H1 (cell line): Measurements from ENCODE around the gene GNAI2. TPM values are rescaled to one million over a fixed set of nuclear protein-coding genes. Genes with fewer than 3 reads are reported as not detected.

Experiments
- CTCF ChIA-PET: fragments of 300-600 bp; sonication (Branson Sonifier 250); formaldehyde crosslinking; loops from one replicate; lab custom pipeline; 2021; ENCODE audit not compliant: partially characterized antibody; lab: Charles Lee
- POLR2A ChIA-PET: fragments of 300-600 bp; sonication (Branson Sonifier 250); formaldehyde crosslinking; loops from one replicate; lab custom pipeline; 2021; ENCODE audit warnings: inconsistent platforms; ENCODE audit not compliant: partially characterized antibody; lab: Charles Lee
- DNase-seq, 2 experiments: peaks; one replicate each; pipeline versions ENCODE4 v3.0.0 to v3.0.0-alpha.2; 2010 to 2022; ENCODE audit warnings: low spot score in 2 of 2, low read depth in 1 of 2, mixed read lengths in 1 of 2
- FAIRE-seq: peaks from 2 replicates; lab custom pipeline; 2011; peaks lifted over from hg19 to GRCh38; lab: Jason Lieb, UNC
- H2AFZ ChIP-seq: 2 replicates; pipeline ENCODE4 v1.8.1; 2012; ENCODE audit warnings: low read length, inconsistent platforms
- H2AK5ac ChIP-seq: 2 replicates; pipeline ENCODE4 v1.6.1; 2013; ENCODE audit warnings: low read depth, low read length
- H2BK120ac ChIP-seq: replicated peaks from 2 replicates; pipeline ENCODE3; 2013; ENCODE audit warnings: low read depth, low read length, inconsistent platforms
- H2BK12ac ChIP-seq: 2 replicates; pipeline ENCODE4 v1.6.1; 2013; ENCODE audit warnings: low read depth, low read length
- H2BK15ac ChIP-seq: 2 replicates; pipeline ENCODE4 v1.6.1; 2013; ENCODE audit warnings: low read length
- H2BK20ac ChIP-seq: 2 replicates; pipeline ENCODE4 v1.6.1; 2013; ENCODE audit warnings: low read length
- H2BK5ac ChIP-seq: 2 replicates; pipeline ENCODE4 v1.6.1; 2013; ENCODE audit warnings: low read depth, low read length
- H3K14ac ChIP-seq: 2 replicates; pipeline ENCODE4 v1.6.1; 2013; ENCODE audit warnings: inconsistent platforms; ENCODE audit not compliant: insufficient read length
- H3K18ac ChIP-seq: 2 replicates; pipeline ENCODE4 v1.6.1; 2013; ENCODE audit warnings: low read length; ENCODE audit errors: extremely low read depth
- H3K23ac ChIP-seq: 2 replicates; pipeline ENCODE4 v1.6.1; 2013; ENCODE audit warnings: inconsistent platforms; ENCODE audit not compliant: insufficient read length
- H3K23me2 ChIP-seq: 2 replicates; pipeline ENCODE4 v1.6.1; 2013; ENCODE audit warnings: low read depth, low read length
- H3K27ac ChIP-seq: 2 replicates; pipeline ENCODE4 v1.6.1; 2011; ENCODE audit warnings: low read depth, low read length, inconsistent platforms
- H3K27me3 ChIP-seq, 4 experiments: replicated peaks in 1 of 4; 1 replicate in 1 of 4; 2 replicates in 3 of 4; pipeline versions ENCODE4 v1.6.1 to v1.8.1; 2011 to 2013; ENCODE audit warnings: low read length in 3 of 4, mild to moderate bottlenecking in 3 of 4, inconsistent platforms in 2 of 4, mixed read lengths in 2 of 4, moderate library complexity in 1 of 4; ENCODE audit not compliant: control insufficient read depth in 3 of 4, insufficient read depth in 3 of 4; ENCODE audit errors: extremely low read depth in 1 of 4
- H3K36me3 ChIP-seq, 4 experiments: 2 replicates each; pipeline versions ENCODE4 v1.6.1 to v1.8.1; 2011 to 2013; ENCODE audit warnings: mild to moderate bottlenecking in 4 of 4, low read length in 3 of 4, moderate library complexity in 2 of 4, control low read depth in 1 of 4, inconsistent platforms in 1 of 4; ENCODE audit not compliant: insufficient read depth in 4 of 4, control insufficient read depth in 2 of 4
- H3K4ac ChIP-seq: replicated peaks from 2 replicates; pipeline ENCODE3; 2013; ENCODE audit warnings: low read length, low read depth, mixed read lengths, inconsistent platforms; ENCODE audit not compliant: insufficient read length
- H3K4me1 ChIP-seq, 4 experiments: replicated peaks in 1 of 4; 1 replicate in 1 of 4; 2 replicates in 3 of 4; pipeline versions ENCODE4 v1.6.1 to v1.8.1; 2011 to 2013; ENCODE audit warnings: low read length in 3 of 4, inconsistent platforms in 2 of 4, mixed read lengths in 1 of 4; ENCODE audit not compliant: insufficient read depth in 4 of 4, control insufficient read depth in 3 of 4
- H3K4me2 ChIP-seq, 2 experiments: 2 replicates each; pipeline versions ENCODE4 v1.6.1 to v1.8.1; 2011 to 2013; ENCODE audit warnings: low read depth in 2 of 2, low read length in 2 of 2, control low read depth in 1 of 2, inconsistent platforms in 1 of 2, mild to moderate bottlenecking in 1 of 2; ENCODE audit not compliant: insufficient read depth in 1 of 2
- H3K4me3 ChIP-seq, 4 experiments: fragments of 200-600, 300-600 bp in 1 of 4; sonication (generic), shearing (Covaris generic), sonication (Bioruptor Twin) in 1 of 4; 2 replicates each; pipeline versions ENCODE4 v1.5.1 to v1.8.1; 2011 to 2016; ENCODE audit warnings: low read length in 4 of 4, low read depth in 3 of 4, control low read depth in 2 of 4, inconsistent platforms in 2 of 4, mild to moderate bottlenecking in 2 of 4, mixed read lengths in 1 of 4, moderate library complexity in 1 of 4; ENCODE audit not compliant: insufficient read depth in 2 of 4; ENCODE audit errors: extremely low read depth in 1 of 4
- H3K56ac ChIP-seq: replicated peaks from 2 replicates; pipeline ENCODE3; 2013; ENCODE audit warnings: low read depth, mild to moderate bottlenecking, mixed read lengths, low read length, inconsistent platforms; ENCODE audit not compliant: insufficient read length
- H3K79me1 ChIP-seq: 2 replicates; pipeline ENCODE4 v1.6.1; 2013; ENCODE audit warnings: low read depth, low read length, control low read depth
- H3K79me2 ChIP-seq, 2 experiments: 2 replicates each; pipeline versions ENCODE4 v1.6.1 to v1.8.1; 2012 to 2013; ENCODE audit warnings: low read length in 2 of 2, mild to moderate bottlenecking in 2 of 2, inconsistent platforms in 1 of 2; ENCODE audit not compliant: insufficient read depth in 2 of 2, control insufficient read depth in 1 of 2
- H3K9ac ChIP-seq, 4 experiments: replicated peaks in 1 of 4; 1 replicate in 1 of 4; 2 replicates in 3 of 4; pipeline versions ENCODE4 v1.6.1 to v1.8.1; 2011 to 2013; ENCODE audit warnings: low read depth in 3 of 4, low read length in 3 of 4, control low read depth in 2 of 4, mild to moderate bottlenecking in 2 of 4, moderate library complexity in 2 of 4, inconsistent platforms in 1 of 4; ENCODE audit errors: extremely low read depth in 1 of 4
- H3K9me3 ChIP-seq, 2 experiments: 2 replicates each; pipeline versions ENCODE4 v1.6.1 to v1.8.1; 2012 to 2013; ENCODE audit warnings: mild to moderate bottlenecking in 2 of 2, moderate library complexity in 2 of 2, control low read depth in 1 of 2, inconsistent platforms in 1 of 2, low read depth in 1 of 2, low read length in 1 of 2, mixed read lengths in 1 of 2; ENCODE audit not compliant: insufficient read depth in 2 of 2
- H4K20me1 ChIP-seq, 2 experiments: replicated peaks in 1 of 2; 2 replicates each; pipeline versions ENCODE3 to v1.8.1; 2011 to 2013; ENCODE audit warnings: inconsistent platforms in 2 of 2, low read length in 2 of 2, mild to moderate bottlenecking in 1 of 2; ENCODE audit not compliant: insufficient read depth in 2 of 2, control insufficient read depth in 1 of 2
- H4K5ac ChIP-seq: 2 replicates; pipeline ENCODE4 v1.6.1; 2013; ENCODE audit warnings: low read length, low read depth, mixed read lengths, inconsistent platforms; ENCODE audit not compliant: insufficient read length
- H4K8ac ChIP-seq: 2 replicates; pipeline ENCODE4 v1.8.0; 2013; ENCODE audit warnings: mild to moderate bottlenecking, moderate library complexity, low read length, inconsistent platforms; ENCODE audit not compliant: insufficient read depth; ENCODE audit errors: extremely low read depth
- H4K91ac ChIP-seq: replicated peaks from 2 replicates; pipeline ENCODE3; 2013; ENCODE audit warnings: low read length, mixed read lengths, inconsistent platforms; ENCODE audit not compliant: insufficient read length
- CBX8 ChIP-seq: fragments of 300-800, 300-1000 bp; sonication (generic); IDR thresholded peaks from 2 replicates; pipeline ENCODE4 v1.7.1; 2016; ENCODE audit warnings: low read depth, low read length, borderline replicate concordance
- JUN ChIP-seq: IDR thresholded peaks from 2 replicates; pipeline ENCODE4 v1.6.1; 2011; ENCODE audit warnings: low read depth, mild to moderate bottlenecking, improper control_type of control experiment, low read length
- JUND ChIP-seq: IDR thresholded peaks from 2 replicates; pipeline ENCODE4 v1.6.1; 2011; ENCODE audit warnings: mild to moderate bottlenecking, improper control_type of control experiment, low read length
- KDM5A ChIP-seq: fragments of 200-600 bp; IDR thresholded peaks from 2 replicates; pipeline ENCODE4 v1.7.1; 2012; ENCODE audit warnings: mild to moderate bottlenecking, low read length, inconsistent platforms, mixed read lengths
- POLR2AphosphoS5 ChIP-seq: IDR thresholded peaks from 2 replicates; pipeline ENCODE4 v1.6.1; 2011; ENCODE audit warnings: low read depth, low read length
- SIX5 ChIP-seq: IDR thresholded peaks from 2 replicates; pipeline ENCODE4 v1.6.1; 2011; ENCODE audit warnings: mild to moderate bottlenecking, low read depth, low read length
- SP1 ChIP-seq: IDR thresholded peaks from 2 replicates; pipeline ENCODE4 v1.6.1; 2011; ENCODE audit warnings: low read depth, low read length
- SP2 ChIP-seq: IDR thresholded peaks from 2 replicates; pipeline ENCODE4 v1.6.1; 2012; ENCODE audit warnings: mild to moderate bottlenecking, low read length, inconsistent platforms
- TCF12 ChIP-seq: IDR thresholded peaks from 2 replicates; pipeline ENCODE4 v1.6.1; 2011; ENCODE audit warnings: low read depth, mild to moderate bottlenecking, low read length
- WGBS, 2 experiments: shearing (Covaris generic) in 1 of 2; methylation state at CpG; one replicate each; pipeline versions ENCODE4 v1.1.6 to v1.1.7; 2013 to 2015; ENCODE audit warnings: low lambda C conversion rate in 2 of 2, mixed read lengths in 2 of 2, inconsistent platforms in 1 of 2, low coverage in 1 of 2, missing lambda C conversion rate in 1 of 2; ENCODE audit not compliant: insufficient replicate concordance in 2 of 2, insufficient coverage in 1 of 2, insufficient read length in 1 of 2; ENCODE audit errors: extremely low coverage in 1 of 2, missing lambda C conversion rate in 1 of 2; 5-methylcytosine and 5-hydroxymethylcytosine counted together
- polyA plus RNA-seq, 7 experiments: library from polyadenylated mRNA; depleted of rRNA in 3 of 7; stranded (reverse) in 5 of 7; unstranded in 2 of 7; fragments of >200 nt in 5 of 7; fragments of 200-250 nt in 2 of 7; gene quantifications; 1 replicate in 5 of 7; 2 replicates in 1 of 7; 4 replicates in 1 of 7; pipeline versions ENCODE4 v1.2.1 to v1.2.3, GENCODE V29; 2011 to 2013; ENCODE audit warnings: missing spikeins in 2 of 7, mixed read lengths in 2 of 7
- total RNA-seq: library from RNA; stranded (reverse); fragmentation: NEBNext Ultra II Directional; extraction: Animal tissue kit (Norgen Biotek cat#: 25700); gene quantifications from 2 replicates; pipeline ENCODE4 v1.2.1, GENCODE V29; 2021
- TF ChIP-seq, protein P1 (sequence below), 3 experiments: IDR thresholded peaks; 1 replicate in 2 of 3; 2 replicates in 1 of 3; pipeline versions ENCODE4 v1.5.1 to v1.6.1; 2011; ENCODE audit warnings: low read length in 3 of 3, mild to moderate bottlenecking in 3 of 3, inconsistent platforms in 2 of 3, low read depth in 1 of 3, moderate library complexity in 1 of 3; ENCODE audit not compliant: insufficient read depth in 1 of 3; ENCODE audit errors: control extremely low read depth in 1 of 3

Gene GNAI2
- total and polyA plus RNA-seq, 2 of the 8 experiments (the other 6 are each of a cell fraction or from before 2014, with no cell fraction given), result 168 to 539 TPM

DNA sequence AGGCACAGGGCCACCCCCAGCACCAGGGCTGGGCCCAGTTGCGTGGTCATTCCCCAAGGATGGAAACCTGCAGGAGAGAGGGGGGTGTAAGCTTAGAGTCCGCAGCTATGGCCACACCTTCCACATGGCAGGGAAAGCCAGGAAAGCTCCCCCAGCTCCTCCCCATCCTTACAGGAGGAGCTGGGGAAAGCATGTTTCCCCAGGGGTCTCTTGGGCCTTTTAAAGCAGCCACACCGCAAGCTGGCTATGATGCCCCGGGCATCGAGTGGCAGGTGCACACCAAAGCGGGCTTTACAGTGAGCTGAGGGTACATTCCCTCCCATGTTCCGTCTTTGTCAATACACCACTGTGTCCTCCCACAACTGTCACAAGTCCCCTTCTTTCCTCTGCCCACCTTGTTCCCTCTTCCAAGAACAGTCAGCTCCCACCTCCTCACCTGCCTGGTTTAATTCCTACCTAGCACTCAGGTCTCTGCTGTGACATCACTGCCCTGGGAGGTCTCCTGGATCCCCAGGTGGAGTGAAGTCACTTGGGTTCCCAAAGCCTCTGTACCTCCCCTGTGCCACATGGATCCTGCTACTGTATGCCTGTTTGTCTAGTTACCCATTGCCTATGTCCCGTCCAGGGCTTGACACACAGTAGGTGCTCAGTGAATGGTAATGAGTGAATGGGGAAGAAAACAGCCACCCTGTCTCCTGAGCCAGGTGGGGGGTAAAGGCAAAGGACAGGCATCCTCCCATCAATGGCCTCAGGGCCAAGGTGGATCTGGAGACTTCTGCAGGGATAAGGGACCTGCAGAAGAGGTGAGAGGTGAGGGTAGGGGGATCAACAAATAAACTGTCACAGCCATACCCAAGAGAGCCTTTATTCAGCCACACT is 59.8 kb downstream of the GNAI2 start:
- H2BK15ac ChIP-seq, result no peak overlapping the region
- peaks cover 0 to 22% (median 9%) of the 10 kb centered on the region in 4 experiments; a peak in 5 of 7 replicates for H3K4me1 ChIP-seq
- FAIRE-seq (no peak), DNase-seq (no peak)
- H4K8ac ChIP-seq, result no peak overlapping the region
- CTCF ChIA-PET, result interaction anchor here (0.5 to 3.0 kb wide), 12 partner anchors 11 to 623 kb away, joined by 3 to 16 read pairs (median 3); partner anchors contain the start of gene HYAL2
- H3K4me2 ChIP-seq, result no peak overlapping the region
- H2BK120ac ChIP-seq, result no peak overlapping the region
- 85% methylated on average over 8 of the region's 8 CpGs; no CpG with 5 or more reads in 1 of the 2 experiments for WGBS, 2 experiments
- H3K4ac ChIP-seq, result no peak overlapping the region
- H4K91ac ChIP-seq, result no peak overlapping the region
- H3K79me1 ChIP-seq, result peaks cover 3% of the 10 kb centered on the region; the same call in 1 of the 2 replicates
- no peaks in the 10 kb centered on the region for H3K9me3 ChIP-seq
- no peak overlapping the region for H4K5ac ChIP-seq
- H3K27ac ChIP-seq, result no peak overlapping the region
- POLR2A ChIA-PET, result interaction anchor here (0.9 to 1.5 kb wide), 9 partner anchors 12 to 55 kb away, joined by 3 to 5 read pairs (median 3); partner anchors contain the start of gene HYAL2
- H2BK20ac ChIP-seq, result no peak overlapping the region
- TF ChIP-seq POLR2AphosphoS5, result no peak
- no peak for TF ChIP-seq CBX8
- TF ChIP-seq SP1, result no peak
- no peak for TF ChIP-seq SIX5
- TF ChIP-seq SP2, result no peak
- no peak for TF ChIP-seq JUN
- TF ChIP-seq, protein P1, sequence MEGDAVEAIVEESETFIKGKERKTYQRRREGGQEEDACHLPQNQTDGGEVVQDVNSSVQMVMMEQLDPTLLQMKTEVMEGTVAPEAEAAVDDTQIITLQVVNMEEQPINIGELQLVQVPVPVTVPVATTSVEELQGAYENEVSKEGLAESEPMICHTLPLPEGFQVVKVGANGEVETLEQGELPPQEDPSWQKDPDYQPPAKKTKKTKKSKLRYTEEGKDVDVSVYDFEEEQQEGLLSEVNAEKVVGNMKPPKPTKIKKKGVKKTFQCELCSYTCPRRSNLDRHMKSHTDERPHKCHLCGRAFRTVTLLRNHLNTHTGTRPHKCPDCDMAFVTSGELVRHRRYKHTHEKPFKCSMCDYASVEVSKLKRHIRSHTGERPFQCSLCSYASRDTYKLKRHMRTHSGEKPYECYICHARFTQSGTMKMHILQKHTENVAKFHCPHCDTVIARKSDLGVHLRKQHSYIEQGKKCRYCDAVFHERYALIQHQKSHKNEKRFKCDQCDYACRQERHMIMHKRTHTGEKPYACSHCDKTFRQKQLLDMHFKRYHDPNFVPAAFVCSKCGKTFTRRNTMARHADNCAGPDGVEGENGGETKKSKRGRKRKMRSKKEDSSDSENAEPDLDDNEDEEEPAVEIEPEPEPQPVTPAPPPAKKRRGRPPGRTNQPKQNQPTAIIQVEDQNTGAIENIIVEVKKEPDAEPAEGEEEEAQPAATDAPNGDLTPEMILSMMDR (IDR thresholded peaks at IDR 0.05; ENCODE audit: control extremely low read depth in 1 of 3, insufficient read depth in 1 of 3, low read depth in 1 of 3, low read length in 3 of 3), result no peak
- TF ChIP-seq KDM5A, result no peak
- no peak for TF ChIP-seq TCF12
- no peak for TF ChIP-seq JUND
- H3K36me3 ChIP-seq, result no peaks in the 10 kb centered on the region
- peaks cover 0 to 2% of the 10 kb centered on the region in 2 experiments for H4K20me1 ChIP-seq
- no peak overlapping the region for H2AFZ ChIP-seq
- no peak overlapping the region for H3K23ac ChIP-seq
- H3K23me2 ChIP-seq, result peaks cover 15% of the 10 kb centered on the region
- H3K18ac ChIP-seq, result no peak overlapping the region
- no peak overlapping the region for H3K4me3 ChIP-seq
- no peak overlapping the region for H2BK12ac ChIP-seq
- H2AK5ac ChIP-seq, result no peak overlapping the region
- no peaks in the 10 kb centered on the region; a peak in 1 of 7 replicates for H3K27me3 ChIP-seq
- peaks cover 0 to 11% of the 10 kb centered on the region in 2 experiments; a peak in 3 of 4 replicates for H3K79me2 ChIP-seq
- H3K14ac ChIP-seq, result no peak overlapping the region
- no peak overlapping the region for H2BK5ac ChIP-seq
- H3K9ac ChIP-seq, result no peak overlapping the region
- H3K56ac ChIP-seq, result no peak overlapping the region
